ENCODE measurements around the gene ASAP2.

Gene ASAP2

DNA sequence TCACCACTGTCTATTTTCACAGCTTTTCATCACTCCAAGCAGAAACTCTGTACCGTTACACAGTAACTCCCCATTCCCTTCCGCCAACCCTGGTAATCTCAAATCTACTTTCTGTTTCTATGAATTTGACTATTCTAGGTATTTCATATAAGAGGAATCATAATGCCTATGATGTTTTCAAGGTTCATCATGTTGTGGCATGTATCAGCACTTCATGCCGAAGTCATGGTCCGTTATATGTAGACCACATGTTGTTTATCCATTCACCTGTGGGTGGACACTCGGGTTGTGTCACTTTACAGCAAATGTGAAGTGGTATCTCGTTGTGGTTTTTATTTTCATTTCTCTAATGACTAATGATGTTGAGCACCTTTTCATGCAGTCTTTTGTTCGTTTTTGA is 238.5 kb downstream of the ASAP2 start:
- DNase-seq: no peak

DNA sequence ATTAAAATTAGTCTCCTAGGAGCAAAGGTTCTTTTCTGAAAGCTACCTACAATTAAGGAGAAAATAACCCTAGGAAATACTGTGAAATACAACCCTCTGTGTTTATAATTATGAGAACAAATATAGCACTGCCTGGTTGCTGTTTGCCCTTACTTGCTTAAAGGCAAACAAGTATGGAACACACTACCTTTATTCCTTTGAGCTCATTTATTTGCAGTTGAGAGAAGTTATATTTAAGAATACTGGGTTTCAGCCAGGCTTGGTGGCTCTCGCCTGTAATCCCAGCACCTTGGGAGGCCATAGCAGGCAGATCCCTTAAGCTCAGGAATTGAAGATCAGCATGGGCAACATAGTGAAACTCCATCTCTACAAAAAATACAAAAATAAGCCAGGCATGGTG is 244.6 kb downstream of the ASAP2 start:
- DNase-seq: no peak

All from NCI-H1436 treated with DMSO at 0.1 percent for 48 hours (cell line).